Kidney (tissue), 14 donors: Measurements from ENCODE around the gene SPRY4. TPM values are rescaled to one million over a fixed set of nuclear protein-coding genes. Genes with fewer than 3 reads are reported as not detected.

ENCODE experiments used
- DNase-seq, 5 donors: peaks; one replicate each; pipeline ENCODE4 v3.0.0-alpha.2; 2013 to 2020
- FAIRE-seq: peaks from 2 replicates; lab custom pipeline; 2012; peaks lifted over from hg19 to GRCh38; lab: Jason Lieb, UNC
- H3K27ac ChIP-seq, 2 donors: one replicate each; pipeline ENCODE4 v1.7.0; 2013; ENCODE audit warnings: low read depth in 2 of 2, low read length in 2 of 2, inconsistent platforms in 1 of 2
- H3K27me3 ChIP-seq: one replicate; pipeline ENCODE4 v1.7.1; 2013; ENCODE audit warnings: low read length, inconsistent platforms; ENCODE audit not compliant: control insufficient read depth, insufficient read depth
- H3K36me3 ChIP-seq, 3 donors: one replicate each; pipeline versions ENCODE4 v1.7.0 to v1.7.1; 2013; ENCODE audit warnings: low read length in 3 of 3, control low read depth in 1 of 3, inconsistent platforms in 1 of 3; ENCODE audit not compliant: insufficient read depth in 3 of 3, control insufficient read depth in 2 of 3
- H3K4me1 ChIP-seq, 3 donors: one replicate each; pipeline versions ENCODE4 v1.7.0 to v1.7.1; 2013; ENCODE audit warnings: low read length in 3 of 3, inconsistent platforms in 1 of 3, low read depth in 1 of 3; ENCODE audit not compliant: control insufficient read depth in 2 of 3, insufficient read depth in 2 of 3
- H3K4me3 ChIP-seq, 3 donors: one replicate each; pipeline versions ENCODE4 v1.7.0 to v1.8.1; 2013; ENCODE audit warnings: low read length in 3 of 3, control low read depth in 1 of 3, inconsistent platforms in 1 of 3
- H3K9ac ChIP-seq, 3 donors: one replicate each; pipeline versions ENCODE4 v1.7.0 to v1.7.1; 2013; ENCODE audit warnings: low read length in 3 of 3, control low read depth in 1 of 3, inconsistent platforms in 1 of 3
- H3K9me3 ChIP-seq, 3 donors: one replicate each; pipeline versions ENCODE4 v1.7.0 to v1.7.1; 2013; ENCODE audit warnings: low read length in 3 of 3, control low read depth in 1 of 3, inconsistent platforms in 1 of 3; ENCODE audit not compliant: control insufficient read depth in 2 of 3, insufficient read depth in 1 of 3
- intact Hi-C: fragments of 100-400 bp; cut with DNase I; formaldehyde crosslinking; loops from one replicate; pipeline ENCODE4 v1.11.1; 2022
- polyA plus RNA-seq: library from polyadenylated mRNA; stranded (reverse); fragments of 350-450 nt; fragmentation: Illumina TruSeq; extraction: RNeasy Lipid Tissue Mini Kit (QIAGEN cat#74804); gene quantifications from one replicate; pipeline ENCODE4 v1.2.3, GENCODE V29; 2014; ENCODE audit warnings: low read depth, low replicate concordance; ENCODE audit not compliant: insufficient read depth
- total RNA-seq: library from RNA; stranded (reverse); fragmentation: NEBNext Ultra II Directional; extraction: Animal tissue kit (Norgen Biotek cat#: 25700); gene quantifications from one replicate; pipeline ENCODE4 v1.2.1, GENCODE V29; 2021
- TF ChIP-seq, protein P1 (sequence below): IDR thresholded peaks from 3 replicates; pipeline ENCODE4 v1.5.1; 2012; ENCODE audit warnings: mild to moderate bottlenecking, moderate library complexity, borderline replicate concordance; ENCODE audit not compliant: insufficient read depth; ENCODE audit errors: extremely low read depth
- donor health status: control.
- donor health status: control.
- donor health status: control.
- donor health status: control.
- donor health status: control.
- donor health status: DM: yes; HTN: yes; CAD: no.
- donor health status: Normal renal cell carcinoma (clear cell type).

Gene SPRY4
- total and polyA plus RNA-seq, 2 donors from 2014 or later: 6.0 to 16.6 TPM

DNA sequence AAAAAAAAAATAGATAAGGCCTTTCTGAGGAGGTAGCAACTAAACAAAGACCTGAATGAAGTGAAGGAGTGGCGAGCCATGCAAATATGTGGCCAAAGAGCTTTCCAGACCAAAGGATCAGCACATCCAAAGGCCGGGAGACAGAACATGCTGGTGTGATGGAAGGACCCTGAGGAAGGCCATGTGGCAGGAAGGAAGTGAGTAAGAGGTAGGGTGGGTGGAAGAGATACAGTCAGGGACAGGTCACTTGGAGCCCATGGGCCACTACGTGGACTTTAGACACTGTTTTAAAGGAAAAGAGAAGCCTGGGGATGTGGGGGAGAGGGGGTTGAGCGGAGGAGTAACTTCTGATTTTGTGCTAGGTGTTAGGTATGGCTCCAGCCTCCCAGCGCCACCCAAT, 31.3 kb downstream of the SPRY4 start:
- no peak overlapping the region for H3K27ac ChIP-seq
- FAIRE-seq (no peak), DNase-seq (no peak)
- no peaks in the 10 kb centered on the region for H3K36me3 ChIP-seq
- TF ChIP-seq, protein P1, sequence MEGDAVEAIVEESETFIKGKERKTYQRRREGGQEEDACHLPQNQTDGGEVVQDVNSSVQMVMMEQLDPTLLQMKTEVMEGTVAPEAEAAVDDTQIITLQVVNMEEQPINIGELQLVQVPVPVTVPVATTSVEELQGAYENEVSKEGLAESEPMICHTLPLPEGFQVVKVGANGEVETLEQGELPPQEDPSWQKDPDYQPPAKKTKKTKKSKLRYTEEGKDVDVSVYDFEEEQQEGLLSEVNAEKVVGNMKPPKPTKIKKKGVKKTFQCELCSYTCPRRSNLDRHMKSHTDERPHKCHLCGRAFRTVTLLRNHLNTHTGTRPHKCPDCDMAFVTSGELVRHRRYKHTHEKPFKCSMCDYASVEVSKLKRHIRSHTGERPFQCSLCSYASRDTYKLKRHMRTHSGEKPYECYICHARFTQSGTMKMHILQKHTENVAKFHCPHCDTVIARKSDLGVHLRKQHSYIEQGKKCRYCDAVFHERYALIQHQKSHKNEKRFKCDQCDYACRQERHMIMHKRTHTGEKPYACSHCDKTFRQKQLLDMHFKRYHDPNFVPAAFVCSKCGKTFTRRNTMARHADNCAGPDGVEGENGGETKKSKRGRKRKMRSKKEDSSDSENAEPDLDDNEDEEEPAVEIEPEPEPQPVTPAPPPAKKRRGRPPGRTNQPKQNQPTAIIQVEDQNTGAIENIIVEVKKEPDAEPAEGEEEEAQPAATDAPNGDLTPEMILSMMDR: no peak
- no peak overlapping the region for H3K9ac ChIP-seq
- intact Hi-C loops: no loop called here
- H3K27me3 ChIP-seq: no peaks in the 10 kb centered on the region
- peaks cover 3 to 20% (median 11%) of the 10 kb centered on the region in 3 donors for H3K4me1 ChIP-seq
- no peak overlapping the region for H3K4me3 ChIP-seq
- no peaks in the 10 kb centered on the region for H3K9me3 ChIP-seq

DNA sequence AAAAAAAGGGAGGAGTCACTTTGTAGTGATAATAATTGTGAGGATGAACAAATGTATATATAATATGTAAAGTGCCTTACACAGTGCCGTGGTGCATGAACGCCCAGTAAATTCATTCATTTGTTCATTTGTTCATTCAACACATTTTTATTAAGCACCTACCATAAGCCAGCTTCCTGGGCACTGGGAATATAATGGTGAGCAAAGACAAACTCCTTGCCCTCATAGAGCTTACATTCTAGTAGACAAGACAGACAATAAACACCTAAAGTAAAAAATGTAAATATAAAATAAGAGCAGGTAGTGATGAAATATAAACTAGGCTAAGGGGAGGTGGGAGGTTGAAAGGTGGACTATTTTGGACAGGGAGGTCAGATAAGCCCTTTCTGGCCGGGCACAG, 32.0 kb downstream of the SPRY4 start:
- TF ChIP-seq, protein P1: no peak
- no peak for FAIRE-seq

DNA sequence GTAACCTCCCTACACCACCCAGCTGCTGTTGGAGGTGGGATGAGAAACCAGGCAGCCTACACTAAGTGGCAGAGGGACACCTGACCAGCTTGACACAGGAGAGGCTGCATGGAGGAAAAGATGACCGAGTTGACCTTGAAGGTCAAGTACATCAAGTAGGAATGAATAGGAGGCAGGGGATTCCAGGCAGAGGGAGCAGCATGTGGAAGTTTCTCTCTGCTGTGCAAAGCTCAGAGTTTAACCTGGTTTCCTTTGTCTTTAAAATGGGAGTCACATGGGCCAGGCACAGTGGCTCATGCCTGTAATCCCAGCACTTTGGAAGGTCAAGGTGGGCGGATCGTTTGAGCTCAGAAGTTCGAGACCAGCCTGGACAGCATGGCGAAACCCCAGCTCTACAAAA, 32.6 kb downstream of the SPRY4 start:
- no peaks in the 10 kb centered on the region for H3K9me3 ChIP-seq
- peaks cover 3 to 27% (median 11%) of the 10 kb centered on the region in 3 donors for H3K4me1 ChIP-seq
- no peaks in the 10 kb centered on the region for H3K27me3 ChIP-seq
- FAIRE-seq: no peak
- intact Hi-C loops: no loop called here
- H3K4me3 ChIP-seq: no peak overlapping the region
- no peak overlapping the region for H3K27ac ChIP-seq
- TF ChIP-seq, protein P1: no peak
- H3K36me3 ChIP-seq: no peaks in the 10 kb centered on the region
- H3K9ac ChIP-seq: no peak overlapping the region
- no peak for DNase-seq

More for the DNA sequence above, 32.0 kb downstream of the SPRY4 start:
- intact Hi-C loops: no loop called here
- H3K36me3 ChIP-seq: no peaks in the 10 kb centered on the region
- H3K27me3 ChIP-seq: no peaks in the 10 kb centered on the region
- no peaks in the 10 kb centered on the region for H3K9me3 ChIP-seq
- DNase-seq: no peak
- H3K4me3 ChIP-seq: no peak overlapping the region
- peaks cover 3 to 21% (median 11%) of the 10 kb centered on the region in 3 donors for H3K4me1 ChIP-seq
- no peak overlapping the region for H3K27ac ChIP-seq
- H3K9ac ChIP-seq: no peak overlapping the region

DNA sequence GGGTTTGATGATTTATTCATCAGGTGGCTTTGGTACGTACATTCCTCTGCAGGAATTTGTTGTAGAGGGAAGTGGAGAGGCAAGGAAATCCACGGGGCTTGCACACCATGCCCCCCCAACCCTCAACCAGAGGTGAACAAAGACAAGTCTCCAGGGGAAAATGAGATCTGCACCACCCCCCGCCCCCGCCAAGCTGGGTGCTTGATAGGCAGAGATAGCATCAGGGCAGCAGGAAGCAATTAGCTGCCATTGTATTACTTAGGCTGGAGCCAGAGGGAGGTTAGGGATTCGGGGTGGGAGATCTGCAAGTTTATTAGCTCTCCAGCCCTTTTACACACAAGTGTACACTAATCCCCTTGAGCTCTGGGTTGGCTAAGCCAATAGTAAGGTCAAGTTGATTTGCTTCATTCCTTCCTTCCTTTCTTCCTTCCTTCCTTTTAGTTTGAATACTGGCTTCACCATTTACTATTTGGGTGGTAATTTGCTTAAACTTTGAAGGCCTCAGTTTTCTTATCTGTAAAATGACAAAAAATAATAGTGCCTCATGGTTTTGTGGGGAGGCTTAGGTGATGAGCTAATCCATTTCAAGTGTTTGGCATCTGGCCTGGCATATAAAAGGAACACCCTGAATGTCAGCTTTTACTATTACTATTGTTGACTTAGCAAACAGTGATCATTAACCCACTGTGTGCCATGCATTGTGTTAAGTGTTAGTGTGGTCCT, 34.1 kb downstream of the SPRY4 start:
- Histone ChIP-seq H3K36me3 (no peaks in the 10 kb centered on the region), H3K9ac (no peak overlapping the region), H3K4me3 (no peak overlapping the region), H3K4me1 (peaks cover 3 to 23% (median 6%) of the 10 kb centered on the region in 3 donors), H3K27ac (no peak overlapping the region), H3K9me3 (no peaks in the 10 kb centered on the region), H3K27me3 (no peaks in the 10 kb centered on the region)
- FAIRE-seq: no peak
- DNase-seq: peak in 4 of 5 donors; percentile 78 to 81 (median 79)
- TF ChIP-seq, protein P1: no peak
- intact Hi-C loops: no loop called here
